Fibroblast of skin of right biceps (primary cell): Measurements from ENCODE around the gene TRIM63.

Experiments
- DNase-seq: peaks from one replicate; pipeline ENCODE4 v3.0.0-alpha.2; 2013

Gene TRIM63

GRCh38 chr1:26032656-26033357 is 34.6 kb downstream of the TRIM63 start:
- DNase-seq, result no peak

- peak; percentile 60 for DNase-seq
Measured at GRCh38 chr1:26031611-26032220, 35.7 kb downstream of the TRIM63 start.

- no peak for DNase-seq
Measured at GRCh38 chr1:26031196-26031595, 36.2 kb downstream of the TRIM63 start.

- DNase-seq, result peak; percentile 24
Measured at GRCh38 chr1:26029864-26030481, 37.5 kb downstream of the TRIM63 start.

- no peak for DNase-seq
Measured at GRCh38 chr1:26029054-26029863, 38.2 kb downstream of the TRIM63 start.

- DNase-seq, result no peak
Measured at GRCh38 chr1:26028490-26028980, 38.9 kb downstream of the TRIM63 start.

GRCh38 chr1:26027716-26028489 is 39.5 kb downstream of the TRIM63 start:
- DNase-seq, result peak; percentile 31

- DNase-seq, result no peak
Measured at GRCh38 chr1:26025517-26025916, 41.9 kb downstream of the TRIM63 start.

GRCh38 chr1:26025060-26025459 is 42.4 kb downstream of the TRIM63 start:
- no peak for DNase-seq

GRCh38 chr1:26023826-26024225 is 43.6 kb downstream of the TRIM63 start:
- DNase-seq, result peak; percentile 52

- no peak for DNase-seq
Measured at GRCh38 chr1:26023009-26023408, 44.4 kb downstream of the TRIM63 start.

GRCh38 chr1:26022404-26022779 is 45.0 kb downstream of the TRIM63 start:
- no peak for DNase-seq

- DNase-seq, result peak; percentile 66
Measured at GRCh38 chr1:26021647-26022403, 45.6 kb downstream of the TRIM63 start, which contains the start of gene EXTL1. EXTL1 (plus strand) TSS chr1:26021775; CDS start chr1:26022647, 872 bp downstream.

- no peak for DNase-seq
Measured at GRCh38 chr1:26020941-26021646, 46.3 kb downstream of the TRIM63 start.

- peak; percentile 73 for DNase-seq
Measured at GRCh38 chr1:26020330-26020768, 47.1 kb downstream of the TRIM63 start.

- peak; percentile 90 for DNase-seq
Measured at GRCh38 chr1:26019641-26020315, 47.7 kb downstream of the TRIM63 start.

- peak; percentile 80 for DNase-seq
Measured at GRCh38 chr1:26017606-26018005, 49.8 kb downstream of the TRIM63 start.

GRCh38 chr1:26016953-26017545 is 50.4 kb downstream of the TRIM63 start:
- peak; percentile 39 for DNase-seq

- peak; percentile 43 for DNase-seq
Measured at GRCh38 chr1:26016258-26016952, 51.0 kb downstream of the TRIM63 start.
